Lower leg skin (tissue), 3 donors: ENCODE data around the gene PTPN18.

Experiments used
- POLR2A ChIP-seq, 2 donors: fragments of 450-650 bp; IDR thresholded peaks; one replicate each; pipeline ENCODE4 v1.6.1; 2016 to 2017; ENCODE audit warnings: antibody characterized with exemption in 2 of 2, mild to moderate bottlenecking in 1 of 2, moderate library complexity in 1 of 2
- TF ChIP-seq, protein P1 (sequence below), 3 donors: fragments of 450-650 bp; IDR thresholded peaks; one replicate each; pipeline ENCODE4 v1.5.1; 2016; ENCODE audit warnings: antibody characterized with exemption in 3 of 3, mild to moderate bottlenecking in 3 of 3, moderate library complexity in 2 of 3

DNA sequence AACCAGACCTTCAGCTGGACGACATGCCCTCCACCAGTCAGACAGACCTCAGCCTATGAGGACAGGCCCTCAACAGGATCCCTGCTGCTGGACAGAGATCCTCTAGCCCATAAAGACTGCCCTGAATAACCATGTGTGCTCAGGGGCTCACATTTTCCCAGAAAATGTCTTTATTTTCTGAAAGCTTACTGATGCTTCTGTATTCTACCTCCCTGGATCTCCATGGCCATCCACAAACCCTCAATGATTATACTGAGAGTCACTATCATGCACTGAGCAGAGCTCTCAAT is 1.8 kb upstream of the PTPN18 start:
- TF ChIP-seq, protein P1, sequence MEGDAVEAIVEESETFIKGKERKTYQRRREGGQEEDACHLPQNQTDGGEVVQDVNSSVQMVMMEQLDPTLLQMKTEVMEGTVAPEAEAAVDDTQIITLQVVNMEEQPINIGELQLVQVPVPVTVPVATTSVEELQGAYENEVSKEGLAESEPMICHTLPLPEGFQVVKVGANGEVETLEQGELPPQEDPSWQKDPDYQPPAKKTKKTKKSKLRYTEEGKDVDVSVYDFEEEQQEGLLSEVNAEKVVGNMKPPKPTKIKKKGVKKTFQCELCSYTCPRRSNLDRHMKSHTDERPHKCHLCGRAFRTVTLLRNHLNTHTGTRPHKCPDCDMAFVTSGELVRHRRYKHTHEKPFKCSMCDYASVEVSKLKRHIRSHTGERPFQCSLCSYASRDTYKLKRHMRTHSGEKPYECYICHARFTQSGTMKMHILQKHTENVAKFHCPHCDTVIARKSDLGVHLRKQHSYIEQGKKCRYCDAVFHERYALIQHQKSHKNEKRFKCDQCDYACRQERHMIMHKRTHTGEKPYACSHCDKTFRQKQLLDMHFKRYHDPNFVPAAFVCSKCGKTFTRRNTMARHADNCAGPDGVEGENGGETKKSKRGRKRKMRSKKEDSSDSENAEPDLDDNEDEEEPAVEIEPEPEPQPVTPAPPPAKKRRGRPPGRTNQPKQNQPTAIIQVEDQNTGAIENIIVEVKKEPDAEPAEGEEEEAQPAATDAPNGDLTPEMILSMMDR (IDR thresholded peaks at IDR 0.05): no peak
- TF ChIP-seq POLR2A (IDR thresholded peaks at IDR 0.05): no peak
